HepG2 (cell line): ENCODE data around the gene MAN1B1. TPM values are rescaled to one million over a fixed set of nuclear protein-coding genes. Genes with fewer than 3 reads are reported as not detected.

Experiments used
- CBX1 ChIP-seq: IDR thresholded peaks from one replicate; pipeline ENCODE4 v1.6.1; 2016; ENCODE audit warnings: antibody characterized with exemption, low read depth
- DPF2 ChIP-seq: sonication (generic); formaldehyde crosslinking; IDR thresholded peaks from 2 replicates; pipeline ENCODE4 v1.4.0; 2020; ENCODE audit warnings: mild to moderate bottlenecking, low read depth, missing genetic modification reagents, borderline replicate concordance
- FOXP1 ChIP-seq, 2 experiments: fragments of 450-650 bp in 1 of 2; IDR thresholded peaks; 2 replicates each; pipeline ENCODE4 v1.6.1; 2017 to 2018; ENCODE audit warnings: antibody characterized with exemption in 1 of 2
- IKZF4 ChIP-seq: sonication (generic); formaldehyde crosslinking; IDR thresholded peaks from 2 replicates; pipeline ENCODE4 v1.5.1; 2020; ENCODE audit warnings: borderline replicate concordance, mild to moderate bottlenecking, low read depth, missing genetic modification reagents; ENCODE audit errors: not compliant biosample characterization
- LCORL ChIP-seq, 2 experiments: fragments of 450-650 bp in 1 of 2; sonication (generic) in 1 of 2; formaldehyde crosslinking in 1 of 2; IDR thresholded peaks; 2 replicates each; pipeline versions ENCODE4 v1.5.0 to v1.6.1; 2017 to 2020; ENCODE audit warnings: antibody characterized with exemption in 1 of 2, missing genetic modification reagents in 1 of 2
- MED13 ChIP-seq: sonication (generic); formaldehyde crosslinking; IDR thresholded peaks from 2 replicates; pipeline ENCODE4 v1.5.0; 2020; ENCODE audit warnings: missing genetic modification reagents
- MIER2 ChIP-seq: IDR thresholded peaks from 2 replicates; pipeline ENCODE4 v1.6.1; 2016; ENCODE audit warnings: missing biosample characterization, missing genetic modification reagents
- NFKB2 ChIP-seq: sonication (generic); formaldehyde crosslinking; IDR thresholded peaks from 2 replicates; pipeline ENCODE4 v1.4.0; 2020; ENCODE audit warnings: missing genetic modification reagents, borderline replicate concordance
- POLR2AphosphoS5 ChIP-seq: IDR thresholded peaks from 2 replicates; pipeline ENCODE4 v1.6.1; 2012; ENCODE audit warnings: low read depth, low read length
- SIX4 ChIP-seq: sonication (generic); formaldehyde crosslinking; IDR thresholded peaks from 2 replicates; pipeline ENCODE4 v1.4.0; 2020; ENCODE audit warnings: missing genetic modification reagents
- SNAPC2 ChIP-seq: sonication (generic); formaldehyde crosslinking; IDR thresholded peaks from 2 replicates; pipeline ENCODE4 v1.8.1; 2022; ENCODE audit warnings: mild to moderate bottlenecking, missing genetic modification reagents
- SRF ChIP-seq: IDR thresholded peaks from 2 replicates; pipeline ENCODE4 v1.6.1; 2011; ENCODE audit warnings: mild to moderate bottlenecking, low read depth, low read length, moderate library complexity
- ZBTB42 ChIP-seq: sonication (generic); formaldehyde crosslinking; IDR thresholded peaks from 2 replicates; pipeline ENCODE4 v1.5.0; 2020; ENCODE audit warnings: mild to moderate bottlenecking, missing genetic modification reagents
- ZNF180 ChIP-seq: sonication (generic); formaldehyde crosslinking; IDR thresholded peaks from 2 replicates; pipeline ENCODE4 v1.4.0; 2020; ENCODE audit warnings: low read depth, missing genetic modification reagents, borderline replicate concordance
- ZNF20 ChIP-seq: sonication (generic); formaldehyde crosslinking; IDR thresholded peaks from 2 replicates; pipeline ENCODE4 v1.4.0; 2020; ENCODE audit warnings: mild to moderate bottlenecking, moderate library complexity, missing genetic modification reagents
- ZNF546 ChIP-seq: sonication (generic); formaldehyde crosslinking; conservative IDR thresholded peaks from 2 replicates; pipeline ENCODE4 v1.8.1; 2023; ENCODE audit warnings: mild to moderate bottlenecking, missing genetic modification reagents
- ZNF644 ChIP-seq: IDR thresholded peaks from 2 replicates; pipeline ENCODE4 v1.6.1; 2016; ENCODE audit warnings: low read depth
- polyA plus RNA-seq, 8 experiments: library from polyadenylated mRNA; depleted of rRNA in 3 of 8; stranded (reverse) in 7 of 8; unstranded in 1 of 8; fragments of >200 nt; fragmentation: Illumina TruSeq in 4 of 8; extraction: Trizol in 4 of 8; gene quantifications; 2 replicates each; pipeline versions ENCODE4 v1.2.1 to v1.2.3, GENCODE V29; 2011 to 2016; ENCODE audit warnings: low read depth in 4 of 8, missing spikeins in 1 of 8, mixed read lengths in 1 of 8; ENCODE audit not compliant: insufficient read depth in 1 of 8
- total RNA-seq, 5 experiments: library from RNA; depleted of rRNA; stranded (reverse); fragments of >200 nt; fragmentation: Illumina TruSeq; extraction: Trizol; gene quantifications; 2 replicates each; pipeline ENCODE4 v1.2.3, GENCODE V29; 2016; ENCODE audit warnings: low read depth in 1 of 5
- TF ChIP-seq, protein P1 (sequence below): sonication (generic); formaldehyde crosslinking; IDR thresholded peaks from 2 replicates; pipeline ENCODE4 v1.4.0; 2020; ENCODE audit warnings: mild to moderate bottlenecking, missing genetic modification reagents
- TF ChIP-seq, protein P2 (sequence below): sonication (generic); formaldehyde crosslinking; IDR thresholded peaks from 2 replicates; pipeline ENCODE4 v1.5.1; 2020; ENCODE audit warnings: mild to moderate bottlenecking, missing genetic modification reagents, borderline replicate concordance
- TF ChIP-seq, protein P3 (sequence below): fragments of 450-650 bp; IDR thresholded peaks from 2 replicates; pipeline ENCODE4 v1.6.1; 2016
- TF ChIP-seq, protein P4 (sequence below): sonication (generic); formaldehyde crosslinking; conservative IDR thresholded peaks from 2 replicates; pipeline ENCODE4 v1.8.0; 2022; ENCODE audit warnings: low read depth, missing genetic modification reagents
- TF ChIP-seq, protein P5 (sequence below): sonication (generic); formaldehyde crosslinking; IDR thresholded peaks from 2 replicates; pipeline ENCODE4 v1.9.0; 2021; ENCODE audit warnings: missing genetic modification reagents, borderline replicate concordance

Gene MAN1B1
- total and polyA plus RNA-seq, 2 of the 13 experiments (the other 11 are each of a cell fraction or from before 2014, with no cell fraction given) = 48.9 to 59.5 TPM

DNA sequence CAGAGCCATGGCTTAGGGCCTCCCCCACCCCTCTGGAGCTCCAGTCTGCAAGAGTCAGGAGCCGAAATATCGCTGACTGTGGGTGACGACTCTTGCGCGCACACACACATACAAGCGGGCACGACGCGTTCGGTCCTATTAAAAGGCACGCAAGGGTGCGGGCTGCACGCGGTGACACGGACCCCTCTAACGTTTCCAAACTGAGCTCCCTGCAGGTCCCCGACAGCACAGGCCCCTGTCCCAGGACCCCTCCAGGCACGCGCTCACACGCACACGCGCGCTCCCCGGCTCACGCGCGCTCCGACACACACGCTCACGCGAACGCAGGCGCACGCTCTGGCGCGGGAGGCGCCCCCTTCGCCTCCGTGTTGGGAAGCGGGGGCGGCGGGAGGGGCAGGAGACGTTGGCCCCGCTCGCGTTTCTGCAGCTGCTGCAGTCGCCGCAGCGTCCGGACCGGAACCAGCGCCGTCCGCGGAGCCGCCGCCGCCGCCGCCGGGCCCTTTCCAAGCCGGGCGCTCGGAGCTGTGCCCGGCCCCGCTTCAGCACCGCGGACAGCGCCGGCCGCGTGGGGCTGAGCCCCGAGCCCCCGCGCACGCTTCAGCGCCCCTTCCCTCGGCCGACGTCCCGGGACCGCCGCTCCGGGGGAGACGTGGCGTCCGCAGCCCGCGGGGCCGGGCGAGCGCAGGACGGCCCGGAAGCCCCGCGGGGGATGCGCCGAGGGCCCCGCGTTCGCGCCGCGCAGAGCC, 52.1 kb downstream of the MAN1B1 start, which contains the start of gene GRIN1 (continued):
- TF ChIP-seq, protein P1, sequence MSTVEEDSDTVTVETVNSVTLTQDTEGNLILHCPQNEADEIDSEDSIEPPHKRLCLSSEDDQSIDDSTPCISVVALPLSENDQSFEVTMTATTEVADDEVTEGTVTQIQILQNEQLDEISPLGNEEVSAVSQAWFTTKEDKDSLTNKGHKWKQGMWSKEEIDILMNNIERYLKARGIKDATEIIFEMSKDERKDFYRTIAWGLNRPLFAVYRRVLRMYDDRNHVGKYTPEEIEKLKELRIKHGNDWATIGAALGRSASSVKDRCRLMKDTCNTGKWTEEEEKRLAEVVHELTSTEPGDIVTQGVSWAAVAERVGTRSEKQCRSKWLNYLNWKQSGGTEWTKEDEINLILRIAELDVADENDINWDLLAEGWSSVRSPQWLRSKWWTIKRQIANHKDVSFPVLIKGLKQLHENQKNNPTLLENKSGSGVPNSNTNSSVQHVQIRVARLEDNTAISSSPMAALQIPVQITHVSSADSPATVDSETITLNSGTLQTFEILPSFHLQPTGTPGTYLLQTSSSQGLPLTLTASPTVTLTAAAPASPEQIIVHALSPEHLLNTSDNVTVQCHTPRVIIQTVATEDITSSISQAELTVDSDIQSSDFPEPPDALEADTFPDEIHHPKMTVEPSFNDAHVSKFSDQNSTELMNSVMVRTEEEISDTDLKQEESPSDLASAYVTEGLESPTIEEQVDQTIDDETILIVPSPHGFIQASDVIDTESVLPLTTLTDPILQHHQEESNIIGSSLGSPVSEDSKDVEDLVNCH (CRISPR knock-in tag) = no peak
- TF ChIP-seq FOXP1 (IDR thresholded peaks at IDR 0.05) (no peak), FOXP1 (CRISPR knock-in tag; IDR thresholded peaks at IDR 0.05) (no peak), ZNF546 (CRISPR knock-in tag) (no peak), POLR2AphosphoS5 (no peak), SIX4 (CRISPR knock-in tag) (no peak), MIER2 (CRISPR knock-in tag) (peak; percentile 87), MED13 (0 out of 2 replicates have a peak, but pooled peaks have one; percentile 54), ZNF20 (no peak), ZBTB42 (CRISPR knock-in tag) (no peak), LCORL (IDR thresholded peaks at IDR 0.05) (no peak), LCORL (CRISPR knock-in tag; IDR thresholded peaks at IDR 0.05) (no peak), NFKB2 (CRISPR knock-in tag) (peak; percentile 68; the same call in 1 of the 2 replicates), SNAPC2 (CRISPR knock-in tag) (no peak), DPF2 (CRISPR knock-in tag) (no peak), SRF (no peak), IKZF4 (CRISPR knock-in tag) (no peak), ZNF180 (CRISPR knock-in tag) (no peak), CBX1 (no peak), ZNF644 (CRISPR knock-in tag) (no peak)
- TF ChIP-seq, protein P2, sequence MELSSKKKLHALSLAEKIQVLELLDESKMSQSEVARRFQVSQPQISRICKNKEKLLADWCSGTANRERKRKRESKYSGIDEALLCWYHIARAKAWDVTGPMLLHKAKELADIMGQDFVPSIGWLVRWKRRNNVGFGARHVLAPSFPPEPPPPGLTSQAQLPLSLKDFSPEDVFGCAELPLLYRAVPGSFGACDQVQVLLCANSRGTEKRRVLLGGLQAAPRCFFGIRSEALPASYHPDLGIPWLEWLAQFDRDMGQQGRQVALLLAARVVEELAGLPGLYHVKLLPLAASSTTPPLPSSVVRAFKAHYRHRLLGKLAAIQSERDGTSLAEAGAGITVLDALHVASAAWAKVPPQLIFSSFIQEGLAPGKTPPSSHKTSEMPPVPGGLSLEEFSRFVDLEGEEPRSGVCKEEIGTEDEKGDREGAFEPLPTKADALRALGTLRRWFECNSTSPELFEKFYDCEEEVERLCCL (CRISPR knock-in tag) = no peak
- TF ChIP-seq, protein P3, sequence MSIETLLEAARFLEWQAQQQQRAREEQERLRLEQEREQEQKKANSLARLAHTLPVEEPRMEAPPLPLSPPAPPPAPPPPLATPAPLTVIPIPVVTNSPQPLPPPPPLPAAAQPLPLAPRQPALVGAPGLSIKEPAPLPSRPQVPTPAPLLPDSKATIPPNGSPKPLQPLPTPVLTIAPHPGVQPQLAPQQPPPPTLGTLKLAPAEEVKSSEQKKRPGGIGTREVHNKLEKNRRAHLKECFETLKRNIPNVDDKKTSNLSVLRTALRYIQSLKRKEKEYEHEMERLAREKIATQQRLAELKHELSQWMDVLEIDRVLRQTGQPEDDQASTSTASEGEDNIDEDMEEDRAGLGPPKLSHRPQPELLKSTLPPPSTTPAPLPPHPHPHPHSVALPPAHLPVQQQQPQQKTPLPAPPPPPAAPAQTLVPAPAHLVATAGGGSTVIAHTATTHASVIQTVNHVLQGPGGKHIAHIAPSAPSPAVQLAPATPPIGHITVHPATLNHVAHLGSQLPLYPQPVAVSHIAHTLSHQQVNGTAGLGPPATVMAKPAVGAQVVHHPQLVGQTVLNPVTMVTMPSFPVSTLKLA = no peak
- TF ChIP-seq, protein P4, sequence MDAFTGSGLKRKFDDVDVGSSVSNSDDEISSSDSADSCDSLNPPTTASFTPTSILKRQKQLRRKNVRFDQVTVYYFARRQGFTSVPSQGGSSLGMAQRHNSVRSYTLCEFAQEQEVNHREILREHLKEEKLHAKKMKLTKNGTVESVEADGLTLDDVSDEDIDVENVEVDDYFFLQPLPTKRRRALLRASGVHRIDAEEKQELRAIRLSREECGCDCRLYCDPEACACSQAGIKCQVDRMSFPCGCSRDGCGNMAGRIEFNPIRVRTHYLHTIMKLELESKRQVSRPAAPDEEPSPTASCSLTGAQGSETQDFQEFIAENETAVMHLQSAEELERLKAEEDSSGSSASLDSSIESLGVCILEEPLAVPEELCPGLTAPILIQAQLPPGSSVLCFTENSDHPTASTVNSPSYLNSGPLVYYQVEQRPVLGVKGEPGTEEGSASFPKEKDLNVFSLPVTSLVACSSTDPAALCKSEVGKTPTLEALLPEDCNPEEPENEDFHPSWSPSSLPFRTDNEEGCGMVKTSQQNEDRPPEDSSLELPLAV (CRISPR knock-in tag) = no peak
- TF ChIP-seq, protein P5, sequence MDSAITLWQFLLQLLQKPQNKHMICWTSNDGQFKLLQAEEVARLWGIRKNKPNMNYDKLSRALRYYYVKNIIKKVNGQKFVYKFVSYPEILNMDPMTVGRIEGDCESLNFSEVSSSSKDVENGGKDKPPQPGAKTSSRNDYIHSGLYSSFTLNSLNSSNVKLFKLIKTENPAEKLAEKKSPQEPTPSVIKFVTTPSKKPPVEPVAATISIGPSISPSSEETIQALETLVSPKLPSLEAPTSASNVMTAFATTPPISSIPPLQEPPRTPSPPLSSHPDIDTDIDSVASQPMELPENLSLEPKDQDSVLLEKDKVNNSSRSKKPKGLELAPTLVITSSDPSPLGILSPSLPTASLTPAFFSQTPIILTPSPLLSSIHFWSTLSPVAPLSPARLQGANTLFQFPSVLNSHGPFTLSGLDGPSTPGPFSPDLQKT = no peak
